ENCODE data around the gene GPR78. TPM values are rescaled to one million over a fixed set of nuclear protein-coding genes. Genes with fewer than 3 reads are reported as not detected.
A peak's percentile ranks its signal among the peaks of the same experiment; 100 is the strongest.

GPR78 gene
- total and polyA plus RNA-seq, 2 of the 13 experiments (the other 11 are each of a cell fraction or from before 2014, with no cell fraction given): 0.01 to 0.07 TPM

DNA sequence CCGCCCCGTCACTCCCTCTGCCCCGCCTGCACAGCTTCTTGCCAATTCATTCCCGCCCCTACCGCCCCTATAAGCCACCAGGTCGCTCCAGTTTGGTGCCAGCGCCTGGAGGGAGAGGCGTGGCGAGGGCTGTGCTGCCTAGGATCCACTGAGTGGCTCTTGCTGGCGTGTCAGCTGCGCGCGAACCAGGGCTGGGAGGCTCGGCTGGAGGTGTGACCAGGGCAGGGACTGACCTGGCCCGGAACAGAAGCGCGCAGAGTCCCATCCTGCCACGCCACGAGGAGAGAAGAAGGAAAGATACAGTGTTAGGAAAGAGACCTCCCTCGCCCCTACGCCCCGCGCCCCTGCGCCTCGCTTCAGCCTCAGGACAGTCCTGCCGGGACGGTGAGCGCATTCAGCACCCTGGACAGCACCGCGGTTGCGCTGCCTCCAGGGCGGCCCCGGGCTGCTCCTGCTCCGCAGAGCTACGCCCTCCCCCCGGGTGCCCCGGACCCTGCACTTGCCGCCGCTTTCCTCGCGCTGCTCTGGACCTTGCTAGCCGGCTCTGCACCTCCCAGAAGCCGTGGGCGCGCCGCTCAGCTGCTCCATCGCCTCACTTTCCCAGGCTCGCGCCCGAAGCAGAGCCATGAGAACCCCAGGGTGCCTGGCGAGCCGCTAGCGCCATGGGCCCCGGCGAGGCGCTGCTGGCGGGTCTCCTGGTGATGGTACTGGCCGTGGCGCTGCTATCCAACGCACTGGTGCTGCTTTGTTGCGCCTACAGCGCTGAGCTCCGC lies at the start of gene GPR78 (continued):
- TF ChIP-seq, protein P1, sequence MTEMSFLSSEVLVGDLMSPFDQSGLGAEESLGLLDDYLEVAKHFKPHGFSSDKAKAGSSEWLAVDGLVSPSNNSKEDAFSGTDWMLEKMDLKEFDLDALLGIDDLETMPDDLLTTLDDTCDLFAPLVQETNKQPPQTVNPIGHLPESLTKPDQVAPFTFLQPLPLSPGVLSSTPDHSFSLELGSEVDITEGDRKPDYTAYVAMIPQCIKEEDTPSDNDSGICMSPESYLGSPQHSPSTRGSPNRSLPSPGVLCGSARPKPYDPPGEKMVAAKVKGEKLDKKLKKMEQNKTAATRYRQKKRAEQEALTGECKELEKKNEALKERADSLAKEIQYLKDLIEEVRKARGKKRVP (CRISPR knock-in tag; IDR thresholded peaks at IDR 0.05): no peak
- TF ChIP-seq ZNF614 (CRISPR knock-in tag; IDR thresholded peaks at IDR 0.05; ENCODE audit: borderline replicate concordance): no peak
- TF ChIP-seq FOXP1 (IDR thresholded peaks at IDR 0.05): no peak
- TF ChIP-seq FOXP1 (CRISPR knock-in tag; IDR thresholded peaks at IDR 0.05): no peak
- no peak for TF ChIP-seq THAP9 (CRISPR knock-in tag; IDR thresholded peaks at IDR 0.05; ENCODE audit: borderline replicate concordance)
- TF ChIP-seq MAX (IDR thresholded peaks at IDR 0.05): no peak
- no peak for TF ChIP-seq DDIT3 (CRISPR knock-in tag; IDR thresholded peaks at IDR 0.05)
- TF ChIP-seq, protein P2, sequence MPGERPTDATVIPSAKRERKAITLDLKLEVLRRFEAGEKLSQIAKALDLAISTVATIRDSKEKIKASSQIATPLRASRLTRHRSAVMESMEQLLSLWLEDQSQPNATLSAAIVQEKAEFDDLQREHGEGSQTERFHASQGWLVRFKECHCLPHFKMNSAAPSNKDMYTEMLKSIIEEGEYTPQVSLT (CRISPR knock-in tag; IDR thresholded peaks at IDR 0.05; ENCODE audit: borderline replicate concordance, low read depth): no peak
- TF ChIP-seq FOXA1 (IDR thresholded peaks at IDR 0.05): no peak
- TF ChIP-seq FOXA1 (CRISPR knock-in tag; IDR thresholded peaks at IDR 0.05): no peak
- no peak for TF ChIP-seq NFE2L2 (IDR thresholded peaks at IDR 0.05; ENCODE audit: low read length)
- 0 out of 2 replicates have a peak, but pooled peaks have one; percentile 43 for TF ChIP-seq ISL2 (CRISPR knock-in tag; IDR thresholded peaks at IDR 0.05)
- TF ChIP-seq, protein P3, sequence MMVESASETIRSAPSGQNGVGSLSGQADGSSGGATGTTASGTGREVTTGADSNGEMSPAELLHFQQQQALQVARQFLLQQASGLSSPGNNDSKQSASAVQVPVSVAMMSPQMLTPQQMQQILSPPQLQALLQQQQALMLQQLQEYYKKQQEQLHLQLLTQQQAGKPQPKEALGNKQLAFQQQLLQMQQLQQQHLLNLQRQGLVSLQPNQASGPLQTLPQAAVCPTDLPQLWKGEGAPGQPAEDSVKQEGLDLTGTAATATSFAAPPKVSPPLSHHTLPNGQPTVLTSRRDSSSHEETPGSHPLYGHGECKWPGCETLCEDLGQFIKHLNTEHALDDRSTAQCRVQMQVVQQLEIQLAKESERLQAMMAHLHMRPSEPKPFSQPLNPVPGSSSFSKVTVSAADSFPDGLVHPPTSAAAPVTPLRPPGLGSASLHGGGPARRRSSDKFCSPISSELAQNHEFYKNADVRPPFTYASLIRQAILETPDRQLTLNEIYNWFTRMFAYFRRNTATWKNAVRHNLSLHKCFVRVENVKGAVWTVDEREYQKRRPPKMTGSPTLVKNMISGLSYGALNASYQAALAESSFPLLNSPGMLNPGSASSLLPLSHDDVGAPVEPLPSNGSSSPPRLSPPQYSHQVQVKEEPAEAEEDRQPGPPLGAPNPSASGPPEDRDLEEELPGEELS (CRISPR knock-in tag; IDR thresholded peaks at IDR 0.05): no peak
- no peak for TF ChIP-seq PREB (CRISPR knock-in tag; IDR thresholded peaks at IDR 0.05)
- no peak for TF ChIP-seq ZNF747 (CRISPR knock-in tag; IDR thresholded peaks at IDR 0.05; ENCODE audit: borderline replicate concordance)
- TF ChIP-seq DMTF1 (CRISPR knock-in tag; IDR thresholded peaks at IDR 0.05): no peak
- 0 out of 2 replicates have a peak, but pooled peaks have one; percentile 54 for TF ChIP-seq ZNF737 (CRISPR knock-in tag; IDR thresholded peaks at IDR 0.05; ENCODE audit: borderline replicate concordance)
- TF ChIP-seq KLF16 (CRISPR knock-in tag; IDR thresholded peaks at IDR 0.05): peak in 1 of 2 experiments; percentile 80; a peak in 2 of 4 replicates
- TF ChIP-seq POLR2G (IDR thresholded peaks at IDR 0.05; ENCODE audit: low read depth, low read length): no peak
